DND-41 (cell line): ENCODE measurements around the gene NRG2.

Experiments
- ATAC-seq: fragments of 200-7000 bp; cut with Tn5 transposase; 3 replicates; pipeline ENCODE4 v1.9.1; 2021; ENCODE audit warnings: low read depth; ENCODE audit not compliant: insufficient read depth
- DNase-seq: peaks from one replicate; pipeline ENCODE4 v3.0.0-alpha.2; 2020
- H2AFZ ChIP-seq: 2 replicates; pipeline ENCODE4 v1.6.0; 2012; ENCODE audit warnings: low read depth, low read length
- H3K27ac ChIP-seq: 2 replicates; pipeline ENCODE4 v1.5.1; 2012; ENCODE audit warnings: low read length, inconsistent platforms
- H3K27me3 ChIP-seq: fragments of 200-600 bp; sonication (generic); 2 replicates; pipeline ENCODE4 v1.6.0; 2012; ENCODE audit warnings: low read length, mild to moderate bottlenecking, inconsistent platforms; ENCODE audit not compliant: insufficient read depth, poor library complexity
- H3K36me3 ChIP-seq: 2 replicates; pipeline ENCODE4 v1.5.1; 2012; ENCODE audit warnings: low read length, inconsistent platforms; ENCODE audit not compliant: insufficient read depth
- H3K4me1 ChIP-seq: 2 replicates; pipeline ENCODE4 v1.5.1; 2012; ENCODE audit warnings: mild to moderate bottlenecking, low read length; ENCODE audit not compliant: insufficient read depth
- H3K4me2 ChIP-seq: 2 replicates; pipeline ENCODE4 v1.6.0; 2012; ENCODE audit warnings: mild to moderate bottlenecking, moderate library complexity, low read length, inconsistent platforms; ENCODE audit not compliant: insufficient read depth
- H3K4me3 ChIP-seq, 2 experiments: fragments of 200-600 bp in 1 of 2; shearing (Covaris generic) in 1 of 2; 2 replicates each; pipeline ENCODE4 v1.5.1; 2012 to 2016; ENCODE audit warnings: inconsistent platforms in 2 of 2, low read length in 2 of 2, mild to moderate bottlenecking in 2 of 2, low read depth in 1 of 2, moderate library complexity in 1 of 2
- H3K79me2 ChIP-seq: 2 replicates; pipeline ENCODE4 v1.6.0; 2012; ENCODE audit warnings: low read length, inconsistent platforms; ENCODE audit not compliant: insufficient read depth
- H3K9ac ChIP-seq: 2 replicates; pipeline ENCODE4 v1.6.0; 2012; ENCODE audit warnings: low read depth, mild to moderate bottlenecking, inconsistent platforms, low read length, moderate library complexity
- H3K9me3 ChIP-seq: 2 replicates; pipeline ENCODE4 v1.5.1; 2012; ENCODE audit warnings: low read length, moderate library complexity, mild to moderate bottlenecking, inconsistent platforms; ENCODE audit not compliant: insufficient read depth, severe bottlenecking
- H4K20me1 ChIP-seq: 2 replicates; pipeline ENCODE4 v1.6.0; 2012; ENCODE audit warnings: low read length; ENCODE audit not compliant: insufficient read depth
- EZH2 ChIP-seq: IDR thresholded peaks from 3 replicates; pipeline ENCODE4 v1.6.1; 2012; ENCODE audit warnings: borderline replicate concordance, low read depth, mild to moderate bottlenecking, moderate library complexity, low read length, inconsistent platforms; ENCODE audit not compliant: severe bottlenecking
- TF ChIP-seq, protein P1 (sequence below): IDR thresholded peaks from 2 replicates; pipeline ENCODE4 v1.5.1; 2012; ENCODE audit warnings: borderline replicate concordance, low read length, moderate library complexity, mild to moderate bottlenecking; ENCODE audit not compliant: poor library complexity, severe bottlenecking; ENCODE audit errors: extremely low read depth

The NRG2 gene

GRCh38 chr5:139946440-139946839 lies 96.7 kb downstream of the NRG2 start:
- H4K20me1 ChIP-seq: no peaks in the 10 kb centered on the region
- no peaks in the 10 kb centered on the region for H3K36me3 ChIP-seq
- no peak overlapping the region for H3K27ac ChIP-seq
- no peaks in the 10 kb centered on the region for H3K9me3 ChIP-seq
- DNase-seq: no peak
- H3K4me1 ChIP-seq: no peaks in the 10 kb centered on the region
- H3K4me2 ChIP-seq: no peak overlapping the region
- TF ChIP-seq, protein P1, sequence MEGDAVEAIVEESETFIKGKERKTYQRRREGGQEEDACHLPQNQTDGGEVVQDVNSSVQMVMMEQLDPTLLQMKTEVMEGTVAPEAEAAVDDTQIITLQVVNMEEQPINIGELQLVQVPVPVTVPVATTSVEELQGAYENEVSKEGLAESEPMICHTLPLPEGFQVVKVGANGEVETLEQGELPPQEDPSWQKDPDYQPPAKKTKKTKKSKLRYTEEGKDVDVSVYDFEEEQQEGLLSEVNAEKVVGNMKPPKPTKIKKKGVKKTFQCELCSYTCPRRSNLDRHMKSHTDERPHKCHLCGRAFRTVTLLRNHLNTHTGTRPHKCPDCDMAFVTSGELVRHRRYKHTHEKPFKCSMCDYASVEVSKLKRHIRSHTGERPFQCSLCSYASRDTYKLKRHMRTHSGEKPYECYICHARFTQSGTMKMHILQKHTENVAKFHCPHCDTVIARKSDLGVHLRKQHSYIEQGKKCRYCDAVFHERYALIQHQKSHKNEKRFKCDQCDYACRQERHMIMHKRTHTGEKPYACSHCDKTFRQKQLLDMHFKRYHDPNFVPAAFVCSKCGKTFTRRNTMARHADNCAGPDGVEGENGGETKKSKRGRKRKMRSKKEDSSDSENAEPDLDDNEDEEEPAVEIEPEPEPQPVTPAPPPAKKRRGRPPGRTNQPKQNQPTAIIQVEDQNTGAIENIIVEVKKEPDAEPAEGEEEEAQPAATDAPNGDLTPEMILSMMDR: no peak
- TF ChIP-seq EZH2: no peak
- no peaks in the 10 kb centered on the region for H3K79me2 ChIP-seq
- H3K4me3 ChIP-seq: no peak overlapping the region
- H2AFZ ChIP-seq: no peak overlapping the region
- peaks cover 24% of the 10 kb centered on the region for H3K27me3 ChIP-seq
- no peak overlapping the region for H3K9ac ChIP-seq
- ATAC-seq: no peak

DNA sequence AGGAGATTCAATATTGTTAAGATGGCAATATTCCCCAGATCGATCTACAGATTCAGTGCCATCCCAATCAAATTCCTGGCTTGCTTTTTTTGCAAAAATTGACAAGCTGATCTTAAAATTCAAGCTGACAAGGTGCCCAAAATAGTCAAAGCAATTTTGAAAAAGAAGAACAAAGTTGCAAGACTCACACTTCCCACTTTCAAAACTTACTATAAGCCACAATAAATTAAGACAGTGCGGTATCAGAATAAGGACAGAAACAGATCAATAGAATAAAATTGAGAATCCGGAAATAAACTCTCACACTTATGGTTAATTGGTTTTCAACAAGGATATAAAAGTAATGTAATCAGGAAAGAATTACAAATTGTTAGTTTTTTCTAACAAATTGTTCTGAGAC lies 97.1 kb downstream of the NRG2 start:
- Histone ChIP-seq H4K20me1 (no peaks in the 10 kb centered on the region), H3K27ac (no peak overlapping the region), H3K4me1 (no peaks in the 10 kb centered on the region), H3K4me3 (no peak overlapping the region), H3K9me3 (no peaks in the 10 kb centered on the region), H3K4me2 (no peak overlapping the region), H3K27me3 (peaks cover 24% of the 10 kb centered on the region), H3K36me3 (no peaks in the 10 kb centered on the region), H2AFZ (no peak overlapping the region), H3K79me2 (no peaks in the 10 kb centered on the region), H3K9ac (no peak overlapping the region)
- no peak for ATAC-seq
- no peak for DNase-seq
- TF ChIP-seq, protein P1: no peak
- no peak for TF ChIP-seq EZH2

GRCh38 chr5:139942243-139942642 lies 100.9 kb downstream of the NRG2 start:
- no peak overlapping the region for H2AFZ ChIP-seq
- no peak for TF ChIP-seq EZH2
- TF ChIP-seq, protein P1: no peak
- DNase-seq (no peak), ATAC-seq (no peak)
- H3K36me3 ChIP-seq: no peaks in the 10 kb centered on the region
- H3K9me3 ChIP-seq: no peaks in the 10 kb centered on the region
- no peak overlapping the region for H3K9ac ChIP-seq
- no peaks in the 10 kb centered on the region for H4K20me1 ChIP-seq
- no peaks in the 10 kb centered on the region for H3K79me2 ChIP-seq
- peaks cover under 1% of the 10 kb centered on the region for H3K27me3 ChIP-seq
- no peak overlapping the region for H3K4me2 ChIP-seq
- no peak overlapping the region for H3K4me3 ChIP-seq
- H3K27ac ChIP-seq: no peak overlapping the region
- no peaks in the 10 kb centered on the region for H3K4me1 ChIP-seq

DNA sequence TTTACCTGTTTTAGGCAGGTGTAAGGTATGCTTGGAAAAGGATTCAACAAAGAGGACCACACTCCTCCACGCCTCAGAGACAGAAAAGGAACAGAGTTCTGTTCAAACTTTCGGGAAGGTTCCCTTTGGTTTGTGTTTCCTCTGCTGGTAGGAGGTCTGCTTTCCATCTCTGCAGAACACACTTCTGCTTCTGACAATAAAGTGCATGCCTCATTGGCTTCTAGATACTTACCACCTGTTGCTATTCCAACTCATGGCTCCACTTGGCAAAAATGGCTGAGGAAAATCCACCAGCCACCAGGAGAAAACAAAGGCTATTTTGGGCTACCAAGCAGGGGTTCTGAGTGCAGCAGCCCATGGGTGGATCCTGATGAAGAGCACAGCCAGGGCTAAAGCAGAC lies 112.7 kb downstream of the NRG2 start:
- Histone ChIP-seq H2AFZ (no peak overlapping the region), H3K27ac (no peak overlapping the region), H3K4me3 (no peak overlapping the region), H3K27me3 (no peaks in the 10 kb centered on the region), H4K20me1 (no peaks in the 10 kb centered on the region), H3K36me3 (no peaks in the 10 kb centered on the region), H3K9ac (no peak overlapping the region), H3K9me3 (no peaks in the 10 kb centered on the region), H3K79me2 (no peaks in the 10 kb centered on the region), H3K4me2 (no peak overlapping the region), H3K4me1 (no peaks in the 10 kb centered on the region)
- ATAC-seq (no peak), DNase-seq (no peak)
- TF ChIP-seq EZH2: no peak
- TF ChIP-seq, protein P1: no peak
